Ascending aorta (tissue), 2 donors: ENCODE results near the gene SCO2. TPM values are rescaled to one million over a fixed set of nuclear protein-coding genes. Genes with fewer than 3 reads are reported as not detected.

Source experiments
- DNase-seq, 2 donors: peaks; one replicate each; pipeline ENCODE4 v3.0.0-alpha.2; 2019; ENCODE audit warnings: low spot score in 2 of 2
- H3K27ac ChIP-seq, 2 donors: fragments of 200-600 bp; sonication (generic); one replicate each; pipeline ENCODE4 v1.5.1; 2016 to 2017; ENCODE audit warnings: mild to moderate bottlenecking in 1 of 2
- H3K27me3 ChIP-seq: fragments of 200-600 bp; sonication (generic); one replicate; pipeline ENCODE4 v1.5.1; 2017
- H3K36me3 ChIP-seq, 2 donors: fragments of 200-600 bp; sonication (generic); one replicate each; pipeline ENCODE4 v1.5.1; 2016
- H3K4me1 ChIP-seq, 2 donors: fragments of 200-600 bp; sonication (generic); one replicate each; pipeline ENCODE4 v1.5.1; 2016 to 2017; ENCODE audit warnings: mild to moderate bottlenecking in 1 of 2
- H3K4me3 ChIP-seq, 2 donors: fragments of 200-600 bp; sonication (generic); one replicate each; pipeline ENCODE4 v1.5.1; 2016 to 2017; ENCODE audit warnings: mild to moderate bottlenecking in 1 of 2
- H3K9me3 ChIP-seq, 2 donors: fragments of 200-600 bp; sonication (generic); one replicate each; pipeline ENCODE4 v1.5.1; 2016
- intact Hi-C: fragments of 100-400 bp; cut with DNase I; formaldehyde crosslinking; loops from one replicate; pipeline ENCODE4 v1.15.1; 2023
- total RNA-seq: library from RNA; depleted of rRNA; stranded (reverse); fragments of >200 nt; gene quantifications from one replicate; pipeline ENCODE4 v1.1.0, GENCODE V29; 2016
- TF ChIP-seq, protein P1 (sequence below), 3 experiments: fragments of 200-600 bp in 2 of 3; fragments of 450-650 bp in 1 of 3; sonication (generic) in 2 of 3; IDR thresholded peaks; one replicate each; pipeline ENCODE4 v1.5.1; 2016 to 2019; ENCODE audit warnings: antibody characterized with exemption in 3 of 3, mild to moderate bottlenecking in 1 of 3, moderate library complexity in 1 of 3

Gene SCO2
- total RNA-seq, 1 donor from 2014 or later, result not detected

DNA sequence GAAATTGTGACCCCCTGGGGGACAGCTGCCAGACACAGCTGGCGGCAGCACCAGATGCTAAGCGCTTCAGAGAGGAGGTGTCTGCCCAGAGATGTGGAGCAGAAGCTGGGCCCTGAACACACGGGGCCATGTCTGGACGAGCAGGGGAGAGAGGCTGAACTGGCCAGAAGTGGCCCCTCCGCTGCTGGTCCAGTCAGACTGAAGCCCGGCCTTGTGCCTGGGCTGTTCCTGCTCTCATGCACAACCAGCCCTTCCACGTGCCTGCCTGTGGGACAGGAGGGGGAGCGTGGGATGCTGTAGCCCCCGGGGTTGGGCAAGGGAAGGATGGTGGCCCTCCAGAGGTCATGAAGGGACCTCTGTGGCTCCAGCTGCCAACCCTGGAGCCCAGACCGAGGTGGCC, 42.3 kb downstream of the SCO2 start:
- no peaks in the 10 kb centered on the region for H3K9me3 ChIP-seq
- TF ChIP-seq, protein P1, sequence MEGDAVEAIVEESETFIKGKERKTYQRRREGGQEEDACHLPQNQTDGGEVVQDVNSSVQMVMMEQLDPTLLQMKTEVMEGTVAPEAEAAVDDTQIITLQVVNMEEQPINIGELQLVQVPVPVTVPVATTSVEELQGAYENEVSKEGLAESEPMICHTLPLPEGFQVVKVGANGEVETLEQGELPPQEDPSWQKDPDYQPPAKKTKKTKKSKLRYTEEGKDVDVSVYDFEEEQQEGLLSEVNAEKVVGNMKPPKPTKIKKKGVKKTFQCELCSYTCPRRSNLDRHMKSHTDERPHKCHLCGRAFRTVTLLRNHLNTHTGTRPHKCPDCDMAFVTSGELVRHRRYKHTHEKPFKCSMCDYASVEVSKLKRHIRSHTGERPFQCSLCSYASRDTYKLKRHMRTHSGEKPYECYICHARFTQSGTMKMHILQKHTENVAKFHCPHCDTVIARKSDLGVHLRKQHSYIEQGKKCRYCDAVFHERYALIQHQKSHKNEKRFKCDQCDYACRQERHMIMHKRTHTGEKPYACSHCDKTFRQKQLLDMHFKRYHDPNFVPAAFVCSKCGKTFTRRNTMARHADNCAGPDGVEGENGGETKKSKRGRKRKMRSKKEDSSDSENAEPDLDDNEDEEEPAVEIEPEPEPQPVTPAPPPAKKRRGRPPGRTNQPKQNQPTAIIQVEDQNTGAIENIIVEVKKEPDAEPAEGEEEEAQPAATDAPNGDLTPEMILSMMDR (IDR thresholded peaks at IDR 0.05), result no peak
- peaks cover 20% of the 10 kb centered on the region for H3K27me3 ChIP-seq
- intact Hi-C loops, result no loop called here
- H3K27ac ChIP-seq, result no peak overlapping the region
- H3K36me3 ChIP-seq, result no peaks in the 10 kb centered on the region
- H3K4me1 ChIP-seq, result peaks cover 0 to 3% of the 10 kb centered on the region in 2 donors
- H3K4me3 ChIP-seq, result no peak overlapping the region
- no peak for DNase-seq

DNA sequence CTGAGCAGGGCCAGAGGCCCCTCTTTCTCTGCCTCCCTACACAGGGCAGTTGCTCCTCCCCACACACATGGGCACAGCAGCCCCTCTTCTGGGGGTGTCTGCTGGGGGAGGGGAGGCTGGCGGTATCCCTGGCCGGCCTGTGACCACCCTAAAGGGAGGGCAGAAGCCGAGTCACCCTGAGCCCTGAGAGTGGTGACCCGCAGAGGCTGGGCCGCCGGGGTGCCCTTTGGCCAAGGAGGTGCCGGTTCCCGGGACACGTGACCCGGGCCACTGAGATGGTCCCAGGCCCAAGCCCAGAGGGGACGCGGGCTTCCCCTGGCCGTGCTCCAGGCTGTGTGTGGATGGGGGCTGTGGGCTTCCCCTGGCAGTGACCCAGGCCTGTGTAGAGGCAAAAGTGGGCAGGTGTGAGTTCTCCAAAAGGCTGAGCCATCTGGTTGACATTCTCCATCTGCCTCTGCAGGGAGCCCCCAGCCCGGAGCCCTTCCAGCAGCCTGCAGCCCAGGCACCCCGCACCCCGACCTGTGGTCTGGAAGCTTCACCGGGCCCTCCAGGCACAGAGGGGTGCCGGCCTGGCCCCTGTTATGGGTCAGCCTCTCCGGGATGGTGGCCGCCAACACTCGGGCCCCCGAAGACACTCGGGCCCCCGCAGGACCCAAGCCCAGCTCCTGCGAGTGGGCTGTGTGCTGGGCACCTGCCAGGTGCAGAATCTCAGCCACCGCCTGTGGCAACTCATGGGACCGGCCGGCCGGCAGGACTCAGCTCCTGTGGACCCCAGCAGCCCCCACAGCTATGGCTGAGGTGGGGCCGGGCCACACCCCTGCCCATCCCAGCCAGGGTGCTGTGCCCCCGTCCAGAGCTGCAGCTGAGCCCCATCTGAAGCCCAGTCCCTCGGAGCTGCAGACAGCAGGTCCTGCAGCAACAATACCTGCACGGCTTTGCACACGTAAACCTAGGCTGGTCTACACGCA, 43.0 kb downstream of the SCO2 start:
- no peak overlapping the region for H3K27ac ChIP-seq

DNA sequence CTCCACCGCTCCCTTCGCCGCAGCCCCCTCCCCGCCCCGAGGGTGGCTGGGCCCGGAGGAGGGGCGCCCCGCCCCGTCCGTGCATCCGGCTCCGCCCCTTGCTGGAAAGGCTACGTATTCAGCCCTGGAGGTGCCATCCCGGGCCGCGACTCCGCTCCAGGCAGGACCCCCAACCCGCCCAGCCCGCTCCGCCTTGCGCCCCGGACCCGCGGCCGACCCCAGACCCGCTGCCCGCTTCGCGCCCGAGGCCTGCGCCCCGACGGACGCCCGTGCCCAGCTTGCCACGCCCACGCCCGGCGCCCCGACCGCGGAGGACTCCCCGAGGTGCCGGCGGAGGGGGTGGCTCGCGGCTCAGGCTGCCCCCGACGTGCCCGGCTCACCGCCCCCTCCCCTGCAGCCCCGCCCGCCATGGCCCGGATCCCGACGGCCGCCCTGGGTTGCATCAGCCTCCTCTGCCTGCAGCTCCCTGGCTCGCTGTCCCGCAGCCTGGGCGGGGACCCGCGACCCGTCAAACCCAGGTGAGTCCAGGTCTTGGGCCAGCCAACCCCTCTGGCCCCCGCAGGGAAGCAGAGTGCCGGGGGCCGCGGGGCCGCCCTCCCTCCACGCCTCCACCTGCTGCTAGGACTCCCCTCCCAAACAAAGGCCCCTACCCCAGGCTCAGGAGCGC, 43.8 kb downstream of the SCO2 start, which contains the start of gene ADM2:
ADM2 (plus strand) TSS at position 104 of the 667 bp plus-strand sequence; CDS start at position 409, 305 bp downstream.
- Histone ChIP-seq H3K27me3 (peaks cover 20% of the 10 kb centered on the region), H3K4me3 (peak within 1 kb of the TSS; percentile 54 to 58), H3K27ac (no peak within 1 kb of the TSS), H3K9me3 (no peaks in the 10 kb centered on the region), H3K36me3 (no peaks in the 10 kb centered on the region), H3K4me1 (peaks cover 0 to 3% of the 10 kb centered on the region in 2 donors)
- DNase-seq, result no peak
- intact Hi-C loops, result no loop called here
- TF ChIP-seq, protein P1 (IDR thresholded peaks at IDR 0.05), result no peak

More for the DNA sequence above, 43.0 kb downstream of the SCO2 start:
- Histone ChIP-seq H3K27me3 (peaks cover 20% of the 10 kb centered on the region), H3K9me3 (no peaks in the 10 kb centered on the region), H3K4me1 (peaks cover 0 to 3% of the 10 kb centered on the region in 2 donors), H3K4me3 (peak overlapping the region in 1 of 2 donors; percentile 58), H3K36me3 (no peaks in the 10 kb centered on the region)
- DNase-seq, result no peak
- intact Hi-C loops, result no loop called here
- TF ChIP-seq, protein P1 (IDR thresholded peaks at IDR 0.05), result no peak

DNA sequence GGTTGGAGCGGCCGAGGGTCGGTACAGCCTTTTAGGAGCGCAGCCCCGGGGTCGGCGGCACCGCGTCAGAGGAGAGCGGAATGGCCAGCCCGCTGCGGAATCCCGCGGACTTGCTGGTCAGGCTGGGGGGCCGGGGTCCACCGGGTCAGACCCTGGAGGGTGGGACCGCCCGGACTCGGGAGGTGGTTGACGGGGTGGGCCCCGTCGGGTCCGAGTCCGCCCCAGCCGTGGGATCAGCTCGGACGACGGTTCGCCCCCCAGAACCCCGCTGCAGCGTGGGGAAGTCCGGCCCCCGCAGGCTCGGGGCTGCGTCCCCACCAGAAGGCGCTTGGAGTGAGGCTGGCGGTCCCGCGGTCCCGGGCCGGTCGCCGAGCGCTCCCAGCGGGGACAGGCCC, 44.4 kb downstream of the SCO2 start:
- TF ChIP-seq, protein P1 (IDR thresholded peaks at IDR 0.05), result no peak
- Histone ChIP-seq H3K36me3 (no peaks in the 10 kb centered on the region), H3K9me3 (no peaks in the 10 kb centered on the region), H3K27me3 (peaks cover 20% of the 10 kb centered on the region), H3K27ac (no peak overlapping the region), H3K4me1 (peaks cover 0 to 3% of the 10 kb centered on the region in 2 donors), H3K4me3 (peak overlapping the region; percentile 54 to 58)
- intact Hi-C loops, result no loop called here
- no peak for DNase-seq

DNA sequence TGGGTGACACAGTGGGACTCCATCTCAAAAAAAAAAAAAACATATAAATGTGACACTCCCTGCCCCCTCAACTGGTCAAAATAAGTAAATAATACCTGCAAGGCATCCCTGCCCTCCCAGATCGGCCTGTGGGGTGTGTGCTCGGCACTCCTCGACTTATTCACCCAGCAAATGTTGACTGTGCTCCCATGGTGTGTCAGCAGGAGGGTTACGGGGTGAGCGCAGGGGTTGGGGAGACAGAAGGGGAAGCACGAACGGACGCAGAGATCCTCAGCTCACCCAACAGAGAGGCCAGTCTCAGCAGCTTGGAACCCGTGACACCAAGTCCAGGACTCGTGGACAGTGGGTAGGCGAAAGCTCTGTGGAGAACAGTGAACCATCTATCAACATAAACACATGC, 45.7 kb downstream of the SCO2 start:
- Histone ChIP-seq H3K9me3 (no peaks in the 10 kb centered on the region), H3K27me3 (peaks cover 20% of the 10 kb centered on the region), H3K27ac (no peak overlapping the region), H3K4me1 (peaks cover 5 to 6% of the 10 kb centered on the region in 2 donors), H3K4me3 (no peak overlapping the region), H3K36me3 (no peaks in the 10 kb centered on the region)
- intact Hi-C loops, result no loop called here
- TF ChIP-seq, protein P1 (IDR thresholded peaks at IDR 0.05), result no peak
- DNase-seq, result no peak
